Body of pancreas (tissue), 4 donors: ENCODE measurements around the gene DOK6. TPM values are rescaled to one million over a fixed set of nuclear protein-coding genes. Genes with fewer than 3 reads are reported as not detected.

Experiments used
- ATAC-seq: fragments of 150-250 bp; one replicate; pipeline ENCODE4 v1.9.1; 2016
- DNase-seq, 4 donors: peaks; one replicate each; pipeline ENCODE4 v3.0.0-alpha.2; 2019
- H3K27ac ChIP-seq, 4 donors: fragments of 200-600 bp; sonication (generic); 1 replicate in 3 of 4; 2 replicates in 1 of 4; pipeline versions ENCODE4 v1.5.1 to v1.6.1; 2016 to 2019; ENCODE audit warnings: mild to moderate bottlenecking in 1 of 4, mixed read lengths in 1 of 4, moderate library complexity in 1 of 4
- H3K27me3 ChIP-seq, 2 donors: fragments of 200-600 bp; sonication (generic); one replicate each; pipeline ENCODE4 v1.6.0; 2016; ENCODE audit warnings: mild to moderate bottlenecking in 1 of 2
- H3K36me3 ChIP-seq, 2 donors: fragments of 200-600 bp; sonication (generic); replicated peaks in 1 of 2; 2 replicates each; pipeline ENCODE4 v1.5.1; 2016; ENCODE audit warnings: low read depth in 2 of 2; ENCODE audit not compliant: insufficient read depth in 1 of 2
- H3K4me1 ChIP-seq: fragments of 200-600 bp; sonication (generic); one replicate; pipeline ENCODE4 v1.6.0; 2016
- H3K4me3 ChIP-seq, 2 donors: fragments of 200-600 bp; sonication (generic); 1 replicate in 1 of 2; 2 replicates in 1 of 2; pipeline ENCODE4 v1.5.1; 2016 to 2019
- H3K9me3 ChIP-seq, 3 donors: fragments of 200-600 bp; sonication (generic); 1 replicate in 2 of 3; 2 replicates in 1 of 3; pipeline ENCODE4 v1.5.1; 2016
- CTCF ChIP-seq, 7 experiments: fragments of 450-650 bp in 4 of 7; fragments of 200-600 bp in 3 of 7; sonication (generic) in 3 of 7; IDR thresholded peaks; one replicate each; pipeline ENCODE4 v1.5.1; 2016 to 2019; ENCODE audit warnings: antibody characterized with exemption in 7 of 7
- POLR2A ChIP-seq, 3 donors: fragments of 450-650 bp; IDR thresholded peaks; one replicate each; pipeline ENCODE4 v1.6.1; 2016; ENCODE audit warnings: antibody characterized with exemption in 3 of 3, mild to moderate bottlenecking in 2 of 3
- WGBS, 2 donors: methylation state at CpG; one replicate each; pipeline ENCODE4 v1.1.5; 2017; 5-methylcytosine and 5-hydroxymethylcytosine counted together
- intact Hi-C: fragments of 100-400 bp; cut with DNase I; formaldehyde crosslinking; loops from one replicate; pipeline ENCODE4 v1.15.1; 2023
- total RNA-seq, 2 donors: library from RNA; depleted of rRNA; stranded (reverse); fragments of >200 nt; gene quantifications; one replicate each; pipeline ENCODE4 v1.1.0, GENCODE V29; 2016

DOK6 gene
- total RNA-seq, 2 donors from 2014 or later = under 0.01 to 0.66 TPM

- intact Hi-C loops = no loop called here
- TF ChIP-seq CTCF (IDR thresholded peaks at IDR 0.05) (no peak), POLR2A (IDR thresholded peaks at IDR 0.05) (no peak)
- Histone ChIP-seq H3K4me3 (no peak overlapping the region), H3K4me1 (no peaks in the 10 kb centered on the region), H3K27ac (no peak overlapping the region), H3K36me3 (no peaks in the 10 kb centered on the region), H3K27me3 (no peaks in the 10 kb centered on the region), H3K9me3 (no peaks in the 10 kb centered on the region)
- 23 to 37% methylated on average over 6 of the region's 6 CpGs for WGBS, 2 donors
- no peak for ATAC-seq
- no peak for DNase-seq
Measured at GRCh38 chr18:69484699-69485396, 84.2 kb downstream of the DOK6 start.

- Histone ChIP-seq H3K27ac (no peak overlapping the region), H3K27me3 (no peaks in the 10 kb centered on the region), H3K9me3 (no peaks in the 10 kb centered on the region), H3K36me3 (no peaks in the 10 kb centered on the region), H3K4me3 (no peak overlapping the region), H3K4me1 (no peaks in the 10 kb centered on the region)
- DNase-seq = no peak
- intact Hi-C loops = no loop called here
- WGBS, 2 donors = 58 to 62% methylated on average over 6 of the region's 6 CpGs
- no peak for TF ChIP-seq POLR2A (IDR thresholded peaks at IDR 0.05)
- TF ChIP-seq CTCF (IDR thresholded peaks at IDR 0.05) = no peak
- ATAC-seq = no peak
Measured at GRCh38 chr18:69487488-69488394, 87.1 kb downstream of the DOK6 start.

- DNase-seq = no peak
- no peaks in the 10 kb centered on the region for H3K9me3 ChIP-seq
- ATAC-seq = no peak
- no peaks in the 10 kb centered on the region for H3K4me1 ChIP-seq
- no peak overlapping the region for H3K4me3 ChIP-seq
- intact Hi-C loops = no loop called here
- H3K27ac ChIP-seq = no peak overlapping the region
- H3K27me3 ChIP-seq = no peaks in the 10 kb centered on the region
- 65 to 70% methylated on average over 1 of the region's 1 CpG for WGBS, 2 donors
- H3K36me3 ChIP-seq = no peaks in the 10 kb centered on the region
- no peak for TF ChIP-seq POLR2A (IDR thresholded peaks at IDR 0.05)
- no peak for TF ChIP-seq CTCF (IDR thresholded peaks at IDR 0.05)
Measured at GRCh38 chr18:69490072-69490471, 89.4 kb downstream of the DOK6 start.

GRCh38 chr18:69490813-69491212, 90.1 kb downstream of the DOK6 start:
- Histone ChIP-seq H3K9me3 (no peaks in the 10 kb centered on the region), H3K27me3 (no peaks in the 10 kb centered on the region), H3K4me3 (no peak overlapping the region), H3K4me1 (no peaks in the 10 kb centered on the region), H3K36me3 (no peaks in the 10 kb centered on the region), H3K27ac (no peak overlapping the region)
- intact Hi-C loops = no loop called here
- DNase-seq = no peak
- TF ChIP-seq POLR2A (IDR thresholded peaks at IDR 0.05) (no peak), CTCF (IDR thresholded peaks at IDR 0.05) (no peak)
- no peak for ATAC-seq
- WGBS, 2 donors = 74 to 81% methylated on average over 4 of the region's 4 CpGs
